NCI-H345 treated with DMSO at 0.1 percent for 48 hours (cell line): ENCODE results near the gene ARSB.

Experiments used
- DNase-seq: peaks from one replicate; lab custom pipeline; 2025; ENCODE audit not compliant: unreplicated experiment; lab: John Stamatoyannopoulos, UW

Gene ARSB

GRCh38 chr5:78810098-78810920 is 174.8 kb downstream of the ARSB start:
- DNase-seq, result no peak

- DNase-seq, result no peak
These were observed 175.7 kb downstream of the ARSB start for GRCh38 chr5:78809444-78809843.

- no peak for DNase-seq
These were observed 176.3 kb downstream of the ARSB start for GRCh38 chr5:78808818-78809217.

- no peak for DNase-seq
These were observed 176.7 kb downstream of the ARSB start for GRCh38 chr5:78808380-78808779.

GRCh38 chr5:78806544-78806943 is 178.6 kb downstream of the ARSB start:
- DNase-seq, result no peak

GRCh38 chr5:78805474-78806124 is 179.5 kb downstream of the ARSB start:
- DNase-seq, result no peak

GRCh38 chr5:78804995-78805394 is 180.1 kb downstream of the ARSB start:
- no peak for DNase-seq

- DNase-seq, result no peak
These were observed 181.2 kb downstream of the ARSB start for GRCh38 chr5:78803941-78804340.

GRCh38 chr5:78803353-78803752 is 181.8 kb downstream of the ARSB start:
- DNase-seq, result no peak

- no peak for DNase-seq
These were observed 183.7 kb downstream of the ARSB start for GRCh38 chr5:78801413-78801812.

GRCh38 chr5:78799266-78800017 is 185.7 kb downstream of the ARSB start:
- no peak for DNase-seq

GRCh38 chr5:78798673-78799029 is 186.5 kb downstream of the ARSB start:
- no peak for DNase-seq

- no peak for DNase-seq
These were observed 187.0 kb downstream of the ARSB start for GRCh38 chr5:78797936-78798672.

- DNase-seq, result no peak
These were observed 189.4 kb downstream of the ARSB start for GRCh38 chr5:78795757-78796156.

GRCh38 chr5:78794693-78795215 is 190.4 kb downstream of the ARSB start:
- no peak for DNase-seq

- DNase-seq, result no peak
These were observed 191.0 kb downstream of the ARSB start for GRCh38 chr5:78793907-78794662.

GRCh38 chr5:78792345-78793055 is 192.6 kb downstream of the ARSB start:
- no peak for DNase-seq

- DNase-seq, result no peak
These were observed 193.5 kb downstream of the ARSB start for GRCh38 chr5:78791501-78792100.

- DNase-seq, result no peak
These were observed 197.3 kb downstream of the ARSB start for GRCh38 chr5:78787783-78788182.
